ENCODE data around the gene SLC4A2.

- TF ChIP-seq CTCF (IDR thresholded peaks at IDR 0.05) (no peak), POLR2A (IDR thresholded peaks at IDR 0.05) (no peak)
Measured at GRCh38 chr7:151062111-151062398, 2.7 kb downstream of the SLC4A2 start.
